Esophagus squamous epithelium (tissue), 4 donors: ENCODE results near the gene FBXW11.

Experiments
- POLR2A ChIP-seq, 4 donors: fragments of 450-650 bp; IDR thresholded peaks; one replicate each; pipeline ENCODE4 v1.6.1; 2017; ENCODE audit warnings: antibody characterized with exemption in 4 of 4, mild to moderate bottlenecking in 4 of 4, moderate library complexity in 3 of 4
- TF ChIP-seq, protein P1 (sequence below), 6 experiments: fragments of 450-650 bp in 4 of 6; fragments of 200-600 bp in 2 of 6; sonication (generic) in 2 of 6; IDR thresholded peaks; one replicate each; pipeline ENCODE4 v1.5.1; 2016 to 2019; ENCODE audit warnings: antibody characterized with exemption in 6 of 6, mild to moderate bottlenecking in 4 of 6, moderate library complexity in 4 of 6

DNA sequence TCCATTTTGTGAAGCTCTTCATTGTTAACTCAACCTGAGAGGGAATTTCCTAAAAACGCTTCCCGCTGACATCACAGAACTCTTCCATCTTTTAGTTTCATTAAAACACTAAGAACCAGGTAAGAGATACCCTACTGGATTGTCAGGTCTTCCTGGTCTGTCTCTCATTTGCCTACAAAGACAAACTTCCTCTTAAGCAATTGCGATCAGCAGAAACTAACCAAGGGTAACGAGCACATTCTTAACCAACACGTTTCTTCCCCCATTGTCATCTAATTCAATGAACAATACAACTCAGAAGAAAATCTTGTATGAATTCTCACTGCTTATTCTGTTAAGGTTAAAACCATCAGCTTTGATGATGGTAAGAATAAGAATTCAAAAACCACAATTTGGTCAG lies 6.6 kb downstream of the FBXW11 start:
- TF ChIP-seq, protein P1, sequence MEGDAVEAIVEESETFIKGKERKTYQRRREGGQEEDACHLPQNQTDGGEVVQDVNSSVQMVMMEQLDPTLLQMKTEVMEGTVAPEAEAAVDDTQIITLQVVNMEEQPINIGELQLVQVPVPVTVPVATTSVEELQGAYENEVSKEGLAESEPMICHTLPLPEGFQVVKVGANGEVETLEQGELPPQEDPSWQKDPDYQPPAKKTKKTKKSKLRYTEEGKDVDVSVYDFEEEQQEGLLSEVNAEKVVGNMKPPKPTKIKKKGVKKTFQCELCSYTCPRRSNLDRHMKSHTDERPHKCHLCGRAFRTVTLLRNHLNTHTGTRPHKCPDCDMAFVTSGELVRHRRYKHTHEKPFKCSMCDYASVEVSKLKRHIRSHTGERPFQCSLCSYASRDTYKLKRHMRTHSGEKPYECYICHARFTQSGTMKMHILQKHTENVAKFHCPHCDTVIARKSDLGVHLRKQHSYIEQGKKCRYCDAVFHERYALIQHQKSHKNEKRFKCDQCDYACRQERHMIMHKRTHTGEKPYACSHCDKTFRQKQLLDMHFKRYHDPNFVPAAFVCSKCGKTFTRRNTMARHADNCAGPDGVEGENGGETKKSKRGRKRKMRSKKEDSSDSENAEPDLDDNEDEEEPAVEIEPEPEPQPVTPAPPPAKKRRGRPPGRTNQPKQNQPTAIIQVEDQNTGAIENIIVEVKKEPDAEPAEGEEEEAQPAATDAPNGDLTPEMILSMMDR (IDR thresholded peaks at IDR 0.05) = no peak
- no peak for TF ChIP-seq POLR2A (IDR thresholded peaks at IDR 0.05)
